Psoas muscle (tissue), 8 donors: ENCODE measurements around the gene GRIN3A. TPM values are rescaled to one million over a fixed set of nuclear protein-coding genes. Genes with fewer than 3 reads are reported as not detected.

Experiments used
- ATAC-seq, 4 donors: fragments of 200-7000 bp; cut with Tn5 transposase; one replicate each; pipeline ENCODE4 v1.9.1; 2020; ENCODE audit warnings: moderate library complexity in 3 of 4, mild to moderate bottlenecking in 2 of 4
- DNase-seq, 2 donors: peaks; one replicate each; pipeline ENCODE4 v3.0.0-alpha.2; 2020
- H3K27ac ChIP-seq: fragments of 200-600 bp; one replicate; pipeline ENCODE4 v1.8.0; 2022
- H3K27me3 ChIP-seq, 3 donors: fragments of 200-600 bp in 1 of 3; one replicate each; pipeline versions ENCODE4 v1.6.1 to v1.8.0; 2013 to 2022; ENCODE audit warnings: low read length in 2 of 3, mild to moderate bottlenecking in 2 of 3, moderate library complexity in 1 of 3; ENCODE audit not compliant: insufficient read depth in 3 of 3
- H3K36me3 ChIP-seq, 2 donors: fragments of 200-600 bp in 1 of 2; one replicate each; pipeline versions ENCODE4 v1.6.1 to v1.8.0; 2013 to 2022; ENCODE audit warnings: low read depth in 1 of 2, mild to moderate bottlenecking in 1 of 2, moderate library complexity in 1 of 2; ENCODE audit not compliant: insufficient read depth in 1 of 2
- H3K4me1 ChIP-seq: fragments of 200-600 bp; one replicate; pipeline ENCODE4 v1.8.0; 2022
- H3K4me3 ChIP-seq: fragments of 200-600 bp; one replicate; pipeline ENCODE4 v1.8.0; 2022; ENCODE audit warnings: mild to moderate bottlenecking
- H3K9me3 ChIP-seq: fragments of 200-600 bp; one replicate; pipeline ENCODE4 v1.8.0; 2022
- CTCF ChIP-seq: fragments of 200-600 bp; IDR thresholded peaks from one replicate; pipeline ENCODE4 v1.8.0; 2022; ENCODE audit warnings: antibody characterized with exemption
- WGBS, 3 donors: extraction: QIAGEN DNeasy Blood & Tissue Kit; methylation state at CpG; one replicate each; pipeline versions ENCODE4 v1.1.6 to v1.1.7; 2013; 5-methylcytosine and 5-hydroxymethylcytosine counted together
- intact Hi-C, 2 donors: fragments of 100-400 bp; cut with DNase I; formaldehyde crosslinking; loops; one replicate each; pipeline versions ENCODE4 v1.11.0 to v1.14.2; 2022
- polyA plus RNA-seq, 3 donors: library from polyadenylated mRNA; stranded (reverse); fragments of 200-250 nt; gene quantifications; one replicate each; pipeline ENCODE4 v1.2.3, GENCODE V29; 2013
- total RNA-seq, 4 donors: library from RNA; stranded (reverse); fragmentation: NEBNext Ultra II Directional in 2 of 4; extraction: Animal tissue kit (Norgen Biotek cat#: 25700) in 2 of 4; gene quantifications; one replicate each; pipeline versions ENCODE4 v1.2.1 to v1.2.4, GENCODE V29; 2021 to 2023
- donor health status: healthy with polysubstance abuse.
- donor health status: DM: no; HTN: no; CAD: no; lungs with moderate emphysema.
- donor health status: Bipolar disorder and iron deficiency.
- donor health status: healthy.
- donor health status: DM: yes; HTN: yes; CAD: no.
- donor health status: DM: no; HTN: no; CAD: no.
- donor health status: DM: no; HTN: no; CAD: no.
- donor health status: DM: yes; HTN: yes; CAD: no.

Gene GRIN3A
- total and polyA plus RNA-seq, 7 donors = 0.01 to 0.04 TPM; not detected in 5

DNA sequence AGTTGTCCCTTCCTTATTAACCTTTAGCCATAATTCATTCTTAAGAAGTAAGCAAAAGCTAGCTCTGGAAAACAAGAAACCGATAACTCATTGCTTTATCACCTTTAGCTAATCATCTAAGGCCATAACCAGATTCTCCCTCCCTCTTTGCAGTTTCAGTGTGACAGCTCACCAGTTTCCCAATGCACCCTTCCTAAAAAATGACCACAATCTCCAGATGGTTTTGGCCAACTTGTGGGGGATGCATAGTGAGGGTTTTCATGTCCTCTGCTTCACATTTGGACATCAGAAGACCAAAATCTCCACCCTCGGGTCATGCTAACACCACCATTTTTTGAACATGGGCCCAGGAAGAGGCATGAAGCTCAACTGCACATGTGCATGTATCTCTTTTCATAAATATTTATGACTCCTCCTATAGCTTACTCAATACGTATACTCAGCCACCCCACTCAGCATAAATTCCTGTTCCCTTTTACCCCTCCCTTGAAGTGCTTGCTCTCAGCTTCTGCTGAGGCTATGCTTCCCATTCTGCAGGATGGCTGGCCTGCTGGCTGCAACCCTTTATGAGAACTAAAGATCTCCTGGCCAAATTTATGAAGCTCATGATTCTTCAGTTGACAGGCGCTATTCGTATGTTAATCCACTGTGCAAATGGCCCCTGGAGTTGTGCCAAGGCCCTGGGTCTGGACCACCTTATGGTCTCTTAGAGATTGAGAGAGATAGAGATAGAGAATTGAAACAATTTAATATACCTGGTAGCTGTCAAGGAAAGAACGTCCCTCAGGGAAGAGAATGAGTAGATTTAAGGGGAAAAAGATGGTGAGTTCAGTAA is 158.5 kb downstream of the GRIN3A start:
- Histone ChIP-seq H3K27me3 (no peaks in the 10 kb centered on the region), H3K4me1 (no peaks in the 10 kb centered on the region), H3K9me3 (no peaks in the 10 kb centered on the region), H3K27ac (no peak overlapping the region), H3K4me3 (no peak overlapping the region), H3K36me3 (no peaks in the 10 kb centered on the region)
- 69 to 73% (median 73%) methylated on average over 6 of the region's 6 CpGs for WGBS, 3 donors
- TF ChIP-seq CTCF = no peak
- no peak for ATAC-seq
- DNase-seq = no peak
- intact Hi-C loops = no loop called here

DNA sequence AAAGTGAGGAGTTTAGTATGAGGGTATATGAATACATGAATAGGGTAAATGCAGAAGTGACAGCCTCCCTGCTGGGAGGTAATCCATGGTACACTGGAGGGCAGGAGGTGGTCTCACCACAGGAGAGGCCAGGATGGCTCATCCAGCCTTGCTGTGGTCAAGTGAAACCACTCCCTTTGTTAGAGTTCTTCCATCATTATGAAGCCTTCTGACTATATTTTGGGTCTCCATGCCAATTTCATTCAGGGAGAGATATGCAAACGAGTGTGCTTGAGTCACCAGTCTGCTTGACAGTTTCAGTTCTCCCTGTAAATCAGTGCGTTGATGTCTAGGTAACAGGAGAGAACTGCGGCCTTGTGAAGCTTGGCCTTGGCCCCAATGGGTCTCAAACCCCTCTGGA is 160.1 kb downstream of the GRIN3A start:
- H3K4me1 ChIP-seq = no peaks in the 10 kb centered on the region
- no peaks in the 10 kb centered on the region for H3K27me3 ChIP-seq
- H3K36me3 ChIP-seq = no peaks in the 10 kb centered on the region
- no peak overlapping the region for H3K4me3 ChIP-seq
- DNase-seq (no peak), ATAC-seq (no peak)
- 77 to 84% (median 79%) methylated on average over 3 of the region's 3 CpGs for WGBS, 3 donors
- TF ChIP-seq CTCF = no peak
- H3K9me3 ChIP-seq = no peaks in the 10 kb centered on the region
- no peak overlapping the region for H3K27ac ChIP-seq
- intact Hi-C loops = no loop called here

GRCh38 chr9:101574731-101575333 is 163.6 kb downstream of the GRIN3A start:
- intact Hi-C loops = no loop called here
- Histone ChIP-seq H3K9me3 (no peaks in the 10 kb centered on the region), H3K4me3 (no peak overlapping the region), H3K27me3 (no peaks in the 10 kb centered on the region), H3K36me3 (peaks cover under 1 to 8% of the 10 kb centered on the region in 2 donors), H3K4me1 (no peaks in the 10 kb centered on the region), H3K27ac (no peak overlapping the region)
- ATAC-seq (no peak), DNase-seq (no peak)
- TF ChIP-seq CTCF = no peak

- Histone ChIP-seq H3K9me3 (no peaks in the 10 kb centered on the region), H3K4me1 (no peaks in the 10 kb centered on the region), H3K27ac (no peak overlapping the region), H3K27me3 (no peaks in the 10 kb centered on the region), H3K4me3 (no peak overlapping the region), H3K36me3 (peaks cover 10 to 31% of the 10 kb centered on the region in 2 donors)
- WGBS, 3 donors = 52 to 84% (median 60%) methylated on average over 2 of the region's 2 CpGs
- intact Hi-C loops = no loop called here
- ATAC-seq (no peak), DNase-seq (no peak)
- no peak for TF ChIP-seq CTCF
Observed at GRCh38 chr9:101572316-101572715, 166.1 kb downstream of the GRIN3A start.
